WTC11 (cell line): Measurements from ENCODE around the gene LRRFIP1.

ENCODE experiments used
- CTCF ChIP-seq: fragments of 200-600 bp; IDR thresholded peaks from 2 replicates; pipeline ENCODE4 v1.8.0; 2022; ENCODE audit warnings: antibody characterized with exemption
- E2F5 ChIP-seq: sonication (generic); formaldehyde crosslinking; IDR thresholded peaks from 2 replicates; pipeline ENCODE4 v1.8.1; 2022; ENCODE audit warnings: mild to moderate bottlenecking, moderate library complexity, missing genetic modification reagents

- TF ChIP-seq E2F5 (CRISPR knock-in tag) (no peak), CTCF (no peak)
These were observed 73.9 kb downstream of the LRRFIP1 start for GRCh38 chr2:237701033-237701858.
